ENCODE data around the gene ECI2.

- TF ChIP-seq CTCF (IDR thresholded peaks at IDR 0.05) (no peak), EZH2 (IDR thresholded peaks at IDR 0.05; ENCODE audit: borderline replicate concordance, insufficient read depth, low read depth, low read length, poor library complexity, severe bottlenecking) (no peak)
Observed at GRCh38 chr6:4145083-4145482, 9.7 kb upstream of the ECI2 start.

Data from B cell (primary cell).